ENCODE results near the gene MON1B.
"Not testable (repeated sequence)": the region's sequence is repeated elsewhere in the genome, so short reads cannot be mapped to it uniquely, and the experiment has no call there.

MON1B gene

DNA sequence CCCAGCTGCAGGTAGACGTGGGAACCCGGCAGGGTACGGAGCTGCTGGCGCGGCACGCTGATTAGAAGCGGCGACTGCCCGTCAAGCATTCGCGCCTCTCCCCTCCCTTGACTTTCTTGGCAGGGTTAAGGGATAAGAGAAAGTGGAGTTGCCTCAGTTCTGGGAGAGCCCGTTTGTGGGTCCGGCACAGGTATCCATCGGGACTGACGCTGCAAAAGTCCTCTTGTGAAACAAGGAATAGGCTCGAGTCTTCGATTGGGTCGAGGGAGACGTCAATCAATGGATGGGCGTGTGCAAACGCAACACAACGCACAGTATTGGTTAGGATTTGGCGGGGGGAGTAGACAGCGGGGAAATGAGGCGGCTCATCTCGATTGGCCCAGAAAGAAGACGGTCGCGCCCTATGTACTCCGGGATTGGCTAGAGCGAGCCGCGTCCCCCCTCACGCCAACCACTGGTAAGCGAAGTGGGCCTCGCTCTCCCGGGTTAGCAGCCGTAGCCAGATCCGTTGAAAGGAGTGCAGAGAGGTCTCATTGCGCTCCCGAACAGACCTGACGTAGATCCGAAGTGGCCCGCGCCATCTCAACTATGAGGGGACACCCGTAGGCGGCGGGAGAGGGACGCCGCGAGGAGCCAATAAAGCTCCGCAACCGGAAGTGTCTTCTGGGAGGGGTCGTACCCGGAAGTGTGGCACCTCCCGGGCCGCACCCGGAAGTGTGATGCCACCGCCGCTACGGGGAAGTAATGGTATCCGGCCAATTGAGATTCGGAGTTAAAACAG is at the start of gene MON1B:
TSS of gene MON1B (plus strand) at position 713 of the 781 bp plus-strand sequence. CDS start 296 bp downstream, outside the sequence.
- peak; percentile 90 for DNase-seq (ENCODE audit: low read depth)

DNA sequence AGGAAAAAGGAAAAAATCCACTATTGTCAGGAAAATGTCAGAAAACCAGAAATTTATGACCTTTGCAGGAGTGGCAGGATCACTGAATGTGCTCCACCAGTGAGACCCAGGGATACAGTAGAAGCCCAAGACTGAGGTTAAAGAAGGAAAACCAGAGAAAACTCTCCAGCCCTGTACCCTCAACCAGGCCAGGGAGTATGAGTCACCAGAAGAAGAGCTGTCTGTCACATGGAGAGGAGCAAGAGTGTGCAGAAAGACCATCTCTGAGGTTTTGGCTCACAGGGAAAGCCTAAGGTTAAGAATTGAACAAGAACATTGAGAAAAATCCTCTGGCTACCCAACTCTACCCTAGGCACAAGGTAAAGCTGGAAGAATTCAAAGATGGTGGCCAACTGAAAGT is 47.6 kb upstream of the MON1B start:
- DNase-seq (ENCODE audit: low read depth): no peak

DNA sequence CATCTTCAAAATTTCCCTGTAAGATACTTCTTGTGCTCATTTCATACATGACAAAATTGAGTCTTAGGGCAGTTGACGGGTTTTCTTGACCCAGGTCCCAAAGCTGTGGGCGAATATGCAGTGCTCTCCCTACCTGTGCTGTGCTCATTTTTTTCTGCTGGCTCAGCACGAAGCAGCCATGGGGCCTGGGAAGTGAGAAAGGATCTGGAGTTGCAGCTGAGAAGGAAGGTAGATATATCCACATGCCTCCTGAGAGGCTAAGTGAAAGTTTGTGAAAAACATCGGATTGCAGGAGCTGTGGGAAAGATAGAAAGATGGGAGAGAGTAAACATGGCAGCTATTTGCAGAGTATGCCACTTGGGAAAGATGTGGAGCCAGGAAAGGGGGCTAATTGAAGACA is 42.9 kb upstream of the MON1B start:
- no peak for DNase-seq (ENCODE audit: low read depth)

DNA sequence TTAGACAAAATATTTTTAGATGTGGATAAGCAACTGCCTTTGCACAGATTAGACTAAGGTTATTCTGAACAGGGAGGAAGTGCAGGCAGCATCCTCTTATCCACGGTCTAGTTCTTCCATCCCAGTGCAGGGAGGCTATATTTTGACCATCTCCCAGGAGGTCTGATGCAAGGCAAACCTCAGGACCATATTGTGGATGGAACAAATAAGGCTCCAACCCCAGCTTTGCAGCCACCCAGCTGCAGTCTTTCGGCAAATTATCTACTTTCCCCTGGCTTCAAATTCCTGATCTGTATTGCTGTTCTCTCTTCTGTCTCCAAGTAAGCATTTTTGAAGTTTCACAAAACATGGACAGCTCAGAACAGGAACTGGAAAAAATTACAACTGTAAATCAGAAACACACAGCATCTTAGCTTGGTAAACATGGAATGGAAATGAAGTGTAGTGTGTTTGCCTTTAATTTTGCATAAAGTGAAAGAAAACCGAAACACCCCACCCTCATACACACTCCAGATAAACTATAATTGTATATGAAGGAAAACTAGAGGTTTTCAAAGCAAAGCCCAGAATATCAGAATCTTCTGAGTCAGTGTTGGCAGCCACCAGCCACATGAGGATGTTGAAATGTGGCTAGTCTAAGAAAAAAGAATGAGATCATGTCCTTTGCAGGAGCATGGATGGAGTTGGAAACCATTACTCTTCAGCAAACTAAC is 33.5 kb upstream of the MON1B start:
- no peak for DNase-seq (ENCODE audit: low read depth)

DNA sequence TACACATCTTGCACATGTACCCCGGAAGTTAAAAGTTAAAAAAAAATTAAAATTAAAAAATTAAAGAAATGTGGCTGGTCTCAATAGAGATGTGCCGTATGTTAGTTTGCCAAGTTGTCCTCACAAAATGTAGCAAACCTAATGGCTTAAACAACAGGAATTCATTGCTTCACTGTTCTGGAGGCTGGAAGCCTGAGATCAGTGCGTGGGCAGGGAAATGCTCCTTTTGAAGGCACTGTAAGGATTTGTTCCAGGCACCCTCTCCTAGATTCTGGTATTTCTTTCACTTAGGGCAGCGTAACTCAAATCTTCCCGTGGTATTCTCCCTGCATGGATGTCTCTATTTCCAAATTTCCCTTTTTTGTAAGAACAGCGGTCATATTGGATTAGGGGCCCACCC is 32.7 kb upstream of the MON1B start:
- no peak for DNase-seq (ENCODE audit: low read depth)

DNA sequence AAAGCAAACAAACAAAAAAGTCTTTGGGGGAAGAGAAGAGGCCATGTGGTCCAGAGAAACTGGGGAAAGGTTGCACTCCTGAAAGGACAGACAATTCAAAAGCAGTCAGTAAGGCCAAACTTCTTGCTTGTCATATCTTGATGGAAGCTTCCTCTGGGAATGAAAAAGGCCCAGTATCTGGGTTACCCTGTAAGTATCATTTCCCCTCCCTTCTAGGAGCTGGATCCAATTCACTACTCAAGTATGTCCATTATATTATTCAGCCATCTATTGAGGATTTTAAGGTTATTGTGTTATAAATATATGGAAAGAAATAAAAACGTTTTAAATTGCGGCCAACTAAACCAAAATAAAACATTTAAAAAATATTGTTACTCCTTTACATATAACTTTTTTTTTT is 26.0 kb upstream of the MON1B start:
- no peak for DNase-seq (ENCODE audit: low read depth)

DNA sequence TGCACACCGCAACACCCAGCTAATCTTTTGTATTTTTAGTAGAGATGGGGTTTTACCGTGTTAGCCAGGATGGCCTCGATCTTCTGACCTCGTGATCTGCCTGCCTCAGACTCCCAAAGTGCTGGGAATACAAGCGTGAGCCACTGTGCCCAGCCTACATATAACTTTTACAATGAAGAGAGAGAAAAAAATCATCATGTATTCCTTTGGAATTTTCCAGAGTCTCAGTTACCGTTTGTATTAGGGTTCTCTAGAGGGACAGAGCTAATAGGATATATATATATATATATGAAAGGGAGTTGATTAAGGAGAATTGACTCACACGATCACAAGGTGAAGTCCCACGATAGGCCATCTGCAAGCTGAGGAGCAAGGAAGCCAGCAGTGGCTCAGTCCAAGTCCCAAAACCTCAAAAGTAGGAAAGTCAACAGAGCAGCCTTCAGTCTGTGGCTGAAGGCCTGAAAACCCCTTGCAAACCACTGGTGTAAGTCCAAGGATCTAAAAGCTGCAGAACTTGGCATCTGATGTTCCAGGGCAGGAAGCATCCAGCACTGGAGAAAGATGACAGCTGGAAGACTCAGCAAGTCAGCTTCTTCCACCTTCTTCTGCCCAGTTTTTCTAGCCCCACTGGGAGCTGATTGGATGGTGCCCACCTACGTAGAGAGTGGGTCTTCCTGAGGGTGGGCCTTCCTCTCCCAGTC is 25.3 kb upstream of the MON1B start:
- DNase-seq (ENCODE audit: low read depth): not testable (repeated sequence)

DNA sequence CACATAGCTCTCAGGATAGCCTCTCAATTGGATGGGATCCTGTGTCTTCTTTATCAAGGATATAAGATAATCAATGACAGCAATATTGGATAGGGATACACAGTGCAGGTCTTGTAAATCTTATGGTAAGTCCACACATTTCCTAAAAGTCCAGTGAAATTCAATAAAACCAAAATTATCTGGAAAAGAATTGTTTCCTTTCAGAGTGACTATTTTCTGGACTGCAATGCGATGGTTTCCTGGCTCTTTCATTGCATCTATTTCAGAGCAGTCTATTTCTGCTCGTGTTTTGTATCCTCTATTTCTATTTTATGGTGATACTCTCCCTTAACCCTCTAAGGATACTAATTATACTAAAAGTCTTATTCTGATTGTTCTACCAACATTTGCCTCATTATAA is 24.3 kb upstream of the MON1B start:
- no peak for DNase-seq (ENCODE audit: low read depth)

DNA sequence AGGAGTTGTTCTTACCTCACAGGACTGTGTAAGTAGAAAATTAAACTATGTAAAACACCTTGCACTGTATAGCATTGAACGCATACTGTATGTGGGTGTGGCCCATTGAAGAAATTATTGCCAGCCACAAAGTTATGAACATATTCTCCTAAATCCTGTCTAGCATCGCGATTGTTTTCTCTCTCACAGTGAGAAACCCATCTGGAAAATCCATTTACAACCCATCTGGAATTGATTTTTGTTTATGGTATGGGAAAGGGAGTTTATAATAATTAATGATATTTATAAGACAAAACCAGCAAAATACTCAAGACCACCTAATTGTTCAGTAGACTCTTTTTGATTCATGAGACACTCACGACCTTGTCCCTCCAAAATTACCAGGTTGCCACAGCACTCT is 22.1 kb upstream of the MON1B start:
- DNase-seq (ENCODE audit: low read depth): no peak

DNA sequence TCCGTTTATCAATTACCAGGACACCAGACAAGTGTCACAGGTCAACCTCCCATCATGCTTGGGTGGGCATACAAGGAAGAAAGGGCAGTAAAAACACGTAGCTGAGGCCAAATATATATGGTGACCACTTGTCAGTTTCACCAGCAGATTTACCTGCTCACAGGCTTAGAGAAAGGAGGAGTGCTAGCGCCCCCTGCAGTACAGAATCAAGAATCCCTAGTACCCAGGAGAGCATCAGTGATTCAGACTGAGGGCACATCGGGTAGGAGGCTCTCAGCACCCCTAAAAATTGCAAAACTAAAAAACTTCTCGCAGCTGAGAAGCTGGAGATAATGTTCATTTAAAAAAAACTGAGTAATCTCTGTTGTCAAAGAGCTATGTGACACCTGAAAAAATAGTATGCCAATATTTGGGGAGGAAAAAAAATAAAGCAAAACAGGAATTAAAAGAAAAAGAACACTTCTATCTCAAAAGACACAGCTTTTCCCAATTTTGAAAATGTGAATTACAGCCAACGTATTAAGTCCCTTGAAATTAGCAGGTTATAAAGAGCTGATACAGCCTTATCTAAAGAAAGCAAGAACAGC is 21.2 kb upstream of the MON1B start:
- DNase-seq (ENCODE audit: low read depth): peak; percentile 21

DNA sequence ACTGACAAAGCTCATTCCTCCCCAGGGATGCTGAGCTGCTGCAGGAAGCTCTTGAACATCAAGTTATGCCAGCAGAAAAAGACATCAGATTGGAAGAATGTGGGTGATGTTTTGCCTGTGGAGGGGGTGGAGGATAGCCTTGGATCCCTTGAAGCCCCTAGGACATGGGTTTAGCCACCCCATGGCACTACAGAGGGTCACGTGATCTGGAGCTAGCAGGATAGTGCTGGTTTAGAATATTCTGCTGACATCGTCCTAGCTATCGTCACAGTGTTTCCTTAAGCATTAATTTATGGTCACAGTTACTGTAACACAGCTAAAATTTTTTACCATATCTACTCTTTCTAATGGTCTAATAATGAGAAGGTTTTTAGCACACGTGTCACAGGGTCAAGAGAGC is 20.2 kb upstream of the MON1B start:
- no peak for DNase-seq (ENCODE audit: low read depth)

DNA sequence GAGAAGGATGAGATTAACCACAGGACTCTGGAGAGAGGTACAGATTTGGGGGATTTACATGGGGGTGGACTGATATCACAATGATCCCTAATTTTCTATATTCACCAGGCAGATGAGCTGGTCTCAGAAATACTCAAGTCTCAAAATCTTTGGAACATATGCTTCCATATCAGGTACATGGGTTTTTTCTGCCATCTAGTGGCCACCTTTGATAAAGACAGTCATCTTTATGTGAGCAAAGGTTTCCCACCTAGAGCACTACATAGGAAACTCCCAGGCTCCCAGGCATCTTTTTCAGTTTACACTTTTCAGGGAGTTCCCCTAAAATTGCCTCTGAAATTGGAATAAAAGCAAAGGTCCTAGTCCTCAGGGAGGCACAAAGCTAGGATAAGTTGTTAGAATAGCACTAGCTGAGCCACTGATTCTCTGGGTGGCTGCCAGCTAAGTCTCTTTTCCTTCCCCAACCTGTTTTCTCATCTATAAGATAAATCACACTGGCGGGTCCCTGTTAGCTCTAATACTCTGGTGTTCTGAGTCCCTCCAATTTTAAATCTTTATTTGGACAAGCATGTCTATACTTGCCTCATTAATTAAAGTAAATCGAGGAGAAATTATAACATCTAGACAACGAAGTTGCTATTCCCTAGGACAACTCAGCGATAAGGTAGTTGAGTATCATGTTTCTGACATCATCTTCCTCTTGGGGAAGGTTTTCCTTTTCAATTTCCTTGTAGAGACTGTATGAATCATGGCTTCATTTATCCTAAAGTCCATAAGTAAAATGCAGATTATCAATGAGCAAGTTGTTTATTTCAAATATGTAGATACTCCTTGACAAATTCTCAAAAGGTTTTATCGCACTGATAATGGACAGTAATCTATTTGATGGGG is 19.0 kb upstream of the MON1B start:
- DNase-seq (ENCODE audit: low read depth): peak; percentile 16

DNA sequence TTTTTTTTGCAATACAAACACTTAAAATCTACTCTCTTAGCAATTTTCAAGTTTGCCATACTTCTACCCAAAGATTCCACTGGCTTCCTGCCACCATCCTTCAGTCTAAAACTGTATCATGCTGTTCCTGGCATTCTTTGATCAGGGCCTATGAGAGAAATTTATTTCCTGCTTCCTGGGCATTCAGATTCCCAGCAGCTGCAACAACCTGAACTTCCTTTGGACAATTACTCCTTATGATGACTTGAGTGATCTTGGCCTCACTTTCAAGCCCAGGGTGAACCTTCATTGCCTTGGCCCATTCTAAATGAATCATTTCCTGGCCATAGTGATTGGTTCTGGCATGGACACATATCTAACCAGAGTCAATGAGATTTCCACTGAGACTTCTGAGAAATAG is 18.0 kb upstream of the MON1B start:
- no peak for DNase-seq (ENCODE audit: low read depth)

DNA sequence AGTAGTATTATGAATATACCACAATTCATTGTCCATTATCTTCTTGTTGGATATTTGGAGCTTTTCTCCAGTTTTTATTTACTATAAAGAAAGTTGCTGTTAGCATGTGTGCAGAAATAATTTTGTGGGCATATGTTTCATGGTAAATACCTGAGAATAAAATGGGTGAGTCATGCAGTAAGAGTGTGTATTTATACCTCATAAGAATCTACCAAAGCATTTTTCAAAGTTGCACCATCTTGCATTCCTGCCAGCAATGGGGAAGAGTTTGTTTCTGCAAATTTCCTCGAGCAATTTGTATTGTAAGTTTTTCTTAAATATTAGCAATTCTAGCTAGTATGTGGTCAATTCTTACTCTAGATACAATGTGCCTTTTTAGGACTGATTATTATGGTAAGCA is 7.9 kb upstream of the MON1B start:
- DNase-seq (ENCODE audit: low read depth): no peak

DNA sequence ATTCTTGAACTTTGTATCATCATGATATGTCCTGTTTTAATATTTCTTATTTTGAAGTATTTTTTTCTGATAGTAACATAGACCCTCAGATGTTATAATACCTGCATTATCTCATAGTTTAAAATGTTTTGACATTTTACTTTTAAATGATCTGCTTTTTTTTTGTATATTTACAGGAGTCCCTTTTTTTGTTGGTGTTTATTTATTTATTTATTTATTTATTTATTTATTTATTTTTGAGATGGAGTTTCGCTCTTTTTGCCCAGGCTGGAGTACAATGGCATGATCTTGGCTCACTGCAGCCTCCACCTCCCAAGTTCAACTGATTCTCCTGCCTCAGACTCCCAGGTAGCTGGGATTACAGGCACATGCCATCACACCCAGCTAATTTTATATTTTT is 4.7 kb upstream of the MON1B start:
- not testable (repeated sequence) for DNase-seq (ENCODE audit: low read depth)

DNA sequence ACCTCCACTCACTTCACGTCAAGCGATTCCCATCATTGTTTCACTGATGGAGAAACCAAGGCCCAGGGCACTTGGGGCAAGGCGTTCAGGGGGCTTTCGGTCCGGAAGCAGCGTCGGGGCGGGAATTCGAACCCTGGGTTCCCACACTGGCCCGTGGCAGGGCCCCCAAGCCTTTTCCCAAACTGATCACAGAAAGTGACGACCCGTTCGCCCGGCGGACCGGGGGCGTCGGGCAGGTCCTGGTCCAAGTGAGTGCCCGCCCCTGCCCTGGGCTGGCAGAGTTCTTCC is 856 bp upstream of the MON1B start:
- DNase-seq (ENCODE audit: low read depth): no peak

DNA sequence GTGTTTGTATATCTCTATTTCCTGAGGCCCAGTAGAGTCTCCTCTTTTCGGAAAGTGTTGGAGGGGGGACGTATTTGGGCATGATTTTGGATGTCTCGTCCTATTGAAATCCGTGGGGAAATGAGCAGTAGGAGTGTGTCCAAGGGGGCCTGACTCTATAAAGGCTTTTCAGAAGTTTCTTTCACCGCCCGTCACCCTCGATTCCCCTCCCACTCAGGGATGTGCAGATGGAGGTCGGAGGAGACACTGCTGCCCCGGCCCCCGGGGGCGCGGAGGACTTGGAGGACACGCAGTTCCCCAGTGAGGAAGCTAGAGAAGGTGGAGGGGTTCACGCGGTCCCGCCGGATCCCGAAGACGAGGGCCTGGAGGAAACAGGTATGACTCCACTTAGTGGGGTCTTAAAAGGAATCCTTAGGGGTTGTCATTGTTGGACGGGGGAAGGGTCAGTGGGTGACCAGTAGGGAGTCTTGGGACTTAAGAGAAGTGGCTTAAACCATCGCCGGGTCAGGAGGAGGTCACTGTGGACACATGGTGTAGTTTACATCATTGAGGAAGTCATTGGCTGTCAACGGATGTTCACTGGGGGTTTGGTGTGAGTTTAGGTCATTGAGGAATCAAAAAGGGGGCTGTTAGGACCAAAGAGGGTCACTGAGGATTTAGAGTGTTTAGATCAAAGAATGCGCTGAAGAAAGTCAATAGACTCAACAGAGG is 424 bp downstream of the MON1B start:
- peak; percentile 9 for DNase-seq (ENCODE audit: low read depth)

DNA sequence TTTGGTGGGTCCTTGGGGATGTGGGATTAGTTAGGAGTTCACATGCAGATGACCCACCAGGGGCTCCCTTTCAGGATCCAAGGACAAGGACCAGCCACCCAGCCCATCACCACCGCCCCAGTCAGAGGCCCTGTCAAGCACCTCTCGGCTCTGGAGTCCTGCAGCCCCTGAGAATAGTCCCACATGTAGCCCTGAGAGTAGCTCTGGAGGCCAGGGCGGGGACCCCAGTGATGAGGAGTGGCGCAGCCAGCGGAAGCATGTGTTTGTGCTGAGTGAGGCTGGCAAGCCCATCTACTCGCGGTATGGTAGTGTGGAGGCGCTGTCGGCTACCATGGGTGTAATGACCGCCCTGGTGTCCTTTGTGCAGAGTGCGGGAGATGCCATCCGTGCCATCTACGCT is 2.4 kb downstream of the MON1B start:
- no peak for DNase-seq (ENCODE audit: low read depth)

DNA sequence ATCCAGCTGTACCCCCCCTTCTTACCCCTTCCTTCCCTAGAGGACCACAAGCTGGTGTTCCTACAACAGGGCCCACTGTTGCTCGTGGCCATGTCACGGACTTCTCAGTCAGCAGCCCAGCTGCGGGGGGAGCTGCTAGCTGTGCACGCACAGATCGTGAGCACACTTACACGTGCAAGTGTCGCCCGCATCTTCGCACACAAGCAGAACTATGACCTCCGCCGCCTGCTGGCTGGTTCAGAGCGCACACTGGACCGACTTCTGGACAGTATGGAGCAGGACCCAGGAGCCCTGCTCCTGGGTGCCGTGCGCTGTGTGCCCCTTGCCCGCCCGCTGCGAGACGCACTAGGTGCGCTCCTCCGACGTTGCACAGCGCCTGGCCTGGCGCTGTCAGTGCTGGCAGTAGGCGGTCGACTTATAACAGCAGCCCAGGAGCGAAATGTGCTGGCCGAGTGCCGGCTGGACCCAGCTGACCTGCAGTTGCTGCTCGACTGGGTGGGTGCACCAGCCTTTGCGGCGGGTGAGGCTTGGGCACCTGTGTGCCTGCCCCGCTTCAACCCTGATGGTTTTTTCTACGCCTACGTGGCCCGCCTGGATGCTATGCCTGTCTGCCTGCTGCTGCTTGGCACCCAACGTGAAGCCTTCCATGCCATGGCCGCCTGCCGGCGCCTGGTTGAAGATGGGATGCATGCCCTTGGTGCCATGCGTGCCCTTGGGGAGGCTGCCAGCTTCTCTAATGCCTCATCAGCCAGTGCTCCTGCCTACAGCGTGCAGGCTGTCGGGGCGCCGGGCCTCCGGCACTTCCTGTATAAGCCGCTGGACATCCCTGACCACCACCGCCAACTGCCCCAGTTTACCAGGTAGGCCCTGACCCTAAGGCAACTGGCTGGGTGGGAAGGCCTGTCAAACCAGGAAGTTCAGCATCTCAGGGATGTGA is 3.6 kb downstream of the MON1B start:
- no peak for DNase-seq (ENCODE audit: low read depth)

DNA sequence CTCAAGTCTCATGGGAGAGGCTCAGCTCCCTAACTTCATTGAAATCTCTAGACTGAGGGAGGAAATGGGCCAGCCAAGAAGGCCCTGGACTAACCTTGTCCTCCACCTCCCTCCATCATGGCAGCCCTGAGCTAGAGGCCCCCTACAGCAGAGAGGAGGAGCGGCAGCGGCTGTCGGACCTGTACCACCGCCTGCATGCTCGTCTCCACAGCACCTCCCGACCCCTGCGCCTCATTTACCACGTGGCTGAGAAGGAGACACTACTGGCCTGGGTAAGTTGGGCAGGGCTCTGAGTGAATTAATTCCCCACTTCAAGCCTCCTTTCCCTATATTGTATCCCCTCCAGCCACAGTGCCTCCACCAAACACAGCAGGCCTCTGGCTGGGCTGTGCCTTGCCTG is 4.4 kb downstream of the MON1B start:
- no peak for DNase-seq (ENCODE audit: low read depth)
